Keratinocyte (primary cell): ENCODE data around the gene TMEM19.

ENCODE experiments used
- CTCF ChIP-seq, 3 experiments: IDR thresholded peaks in 1 of 3; conservative IDR thresholded peaks in 1 of 3; optimal IDR thresholded peaks in 1 of 3; 2 replicates in 2 of 3; 3 replicates in 1 of 3; pipeline versions ENCODE3 to v1.5.1; 2011; ENCODE audit warnings: low read length in 3 of 3, mild to moderate bottlenecking in 3 of 3, moderate library complexity in 2 of 3, control low read depth in 1 of 3, inconsistent platforms in 1 of 3; ENCODE audit not compliant: insufficient read depth in 2 of 3; ENCODE audit errors: extremely low read depth in 1 of 3
- EZH2 ChIP-seq: IDR thresholded peaks from one replicate; pipeline ENCODE4 v1.6.1; 2012; ENCODE audit warnings: inconsistent platforms, mild to moderate bottlenecking, low read length, moderate library complexity

- no peak for TF ChIP-seq CTCF (optimal IDR thresholded peaks at IDR 0.05 in 1 of 3, IDR thresholded peaks at IDR 0.05 in 1 of 3, conservative IDR thresholded peaks at IDR 0.05 in 1 of 3; ENCODE audit: extremely low read depth in 1 of 3, insufficient read depth in 2 of 3, low read length in 3 of 3)
- TF ChIP-seq EZH2, result no peak
Observed at GRCh38 chr12:71730936-71731335, 45.1 kb downstream of the TMEM19 start.
